GM18517 (cell line): ENCODE data around the gene CDC23.
A peak's percentile ranks its signal among the peaks of the same experiment; 100 is the strongest.
"Not testable (repeated sequence)": the region's sequence is repeated elsewhere in the genome, so short reads cannot be mapped to it uniquely, and the experiment has no call there.

Experiments used
- ATAC-seq: cut with Tn5 transposase; IDR thresholded peaks from one replicate; pipeline ENCODE4 v1.9.1; 2021; ENCODE audit warnings: mild to moderate bottlenecking, moderate library complexity; ENCODE audit not compliant: unreplicated experiment

CDC23 gene

GRCh38 chr5:138216799-138217198, 3.7 kb upstream of the CDC23 start:
- ATAC-seq = no peak

- ATAC-seq = peak; percentile 13
Observed at GRCh38 chr5:138212828-138213160, 329 bp downstream of the CDC23 start.

GRCh38 chr5:138210985-138211384, 2.1 kb downstream of the CDC23 start:
- ATAC-seq = no peak

- ATAC-seq = not testable (repeated sequence)
Observed at GRCh38 chr5:138193859-138194258, 19.3 kb downstream of the CDC23 start.

GRCh38 chr5:138192826-138193225, 20.3 kb downstream of the CDC23 start:
- ATAC-seq = no peak

- no peak for ATAC-seq
Observed at GRCh38 chr5:138188626-138189025, 24.5 kb downstream of the CDC23 start.

GRCh38 chr5:138186002-138186447, 27.1 kb downstream of the CDC23 start:
- no peak for ATAC-seq

GRCh38 chr5:138182808-138183207, 30.3 kb downstream of the CDC23 start:
- ATAC-seq = no peak

- no peak for ATAC-seq
Observed at GRCh38 chr5:138180841-138181240, 32.3 kb downstream of the CDC23 start.

GRCh38 chr5:138180183-138180782, 32.8 kb downstream of the CDC23 start:
- ATAC-seq = no peak

GRCh38 chr5:138179277-138179857, 33.8 kb downstream of the CDC23 start:
- ATAC-seq = no peak

- peak; percentile 84 for ATAC-seq
Observed at GRCh38 chr5:138178516-138179276, 34.4 kb downstream of the CDC23 start, which contains the start of the genes BRD8 and KIF20A. Gene BRD8, minus strand, starts transcription at chr5:138178630. Its CDS starts 16 bp downstream, at chr5:138178614. Gene KIF20A, plus strand, starts transcription at chr5:138179112. Its CDS starts 569 bp downstream, at chr5:138179681.

- ATAC-seq = no peak
Observed at GRCh38 chr5:138177941-138178515, 35.1 kb downstream of the CDC23 start.

- no peak for ATAC-seq
Observed at GRCh38 chr5:138170299-138170698, 42.8 kb downstream of the CDC23 start.

- no peak for ATAC-seq
Observed at GRCh38 chr5:138169124-138169523, 44.0 kb downstream of the CDC23 start.

- ATAC-seq = no peak
Observed at GRCh38 chr5:138163721-138164120, 49.4 kb downstream of the CDC23 start.

- no peak for ATAC-seq
Observed at GRCh38 chr5:138160706-138161105, 52.4 kb downstream of the CDC23 start.

- ATAC-seq = no peak
Observed at GRCh38 chr5:138159666-138160065, 53.5 kb downstream of the CDC23 start.

GRCh38 chr5:138157626-138158025, 55.5 kb downstream of the CDC23 start:
- ATAC-seq = no peak

GRCh38 chr5:138155977-138156376, 57.1 kb downstream of the CDC23 start:
- not testable (repeated sequence) for ATAC-seq

- ATAC-seq = no peak
Observed at GRCh38 chr5:138149530-138149929, 63.6 kb downstream of the CDC23 start.

- no peak for ATAC-seq
Observed at GRCh38 chr5:138148811-138149210, 64.3 kb downstream of the CDC23 start.
